Stimulated activated CD4-positive, alpha-beta T cell treated with anti-CD3 and anti-CD28 coated beads, Interleukin-4, amount 100 ng/mL, for 1 hour (primary cell): ENCODE results near the gene TRNP1.

Experiments used
- DNase-seq: peaks from one replicate; pipeline ENCODE4 v3.0.0-alpha.2; 2020

TRNP1 gene

DNA sequence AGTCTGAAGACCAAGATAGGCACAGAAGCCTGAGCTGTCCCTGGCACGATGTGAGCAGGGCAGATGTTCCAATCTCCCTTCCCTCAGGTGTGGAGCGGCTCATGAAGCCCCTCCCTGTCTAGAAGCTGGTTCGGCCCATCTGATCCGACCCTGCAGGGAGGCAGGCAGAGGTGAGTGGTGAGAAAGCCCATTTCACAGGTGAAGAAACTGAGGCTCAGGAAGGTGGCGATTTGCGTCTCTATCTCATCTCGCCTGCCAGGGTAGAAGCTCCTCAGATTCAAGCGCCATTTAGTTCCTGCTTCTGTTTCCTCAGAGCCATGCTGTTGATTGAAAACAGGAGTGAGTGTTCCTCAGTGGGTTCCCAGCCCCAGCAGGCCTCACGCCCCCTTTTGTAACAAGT is 36.0 kb downstream of the TRNP1 start:
- no peak for DNase-seq

DNA sequence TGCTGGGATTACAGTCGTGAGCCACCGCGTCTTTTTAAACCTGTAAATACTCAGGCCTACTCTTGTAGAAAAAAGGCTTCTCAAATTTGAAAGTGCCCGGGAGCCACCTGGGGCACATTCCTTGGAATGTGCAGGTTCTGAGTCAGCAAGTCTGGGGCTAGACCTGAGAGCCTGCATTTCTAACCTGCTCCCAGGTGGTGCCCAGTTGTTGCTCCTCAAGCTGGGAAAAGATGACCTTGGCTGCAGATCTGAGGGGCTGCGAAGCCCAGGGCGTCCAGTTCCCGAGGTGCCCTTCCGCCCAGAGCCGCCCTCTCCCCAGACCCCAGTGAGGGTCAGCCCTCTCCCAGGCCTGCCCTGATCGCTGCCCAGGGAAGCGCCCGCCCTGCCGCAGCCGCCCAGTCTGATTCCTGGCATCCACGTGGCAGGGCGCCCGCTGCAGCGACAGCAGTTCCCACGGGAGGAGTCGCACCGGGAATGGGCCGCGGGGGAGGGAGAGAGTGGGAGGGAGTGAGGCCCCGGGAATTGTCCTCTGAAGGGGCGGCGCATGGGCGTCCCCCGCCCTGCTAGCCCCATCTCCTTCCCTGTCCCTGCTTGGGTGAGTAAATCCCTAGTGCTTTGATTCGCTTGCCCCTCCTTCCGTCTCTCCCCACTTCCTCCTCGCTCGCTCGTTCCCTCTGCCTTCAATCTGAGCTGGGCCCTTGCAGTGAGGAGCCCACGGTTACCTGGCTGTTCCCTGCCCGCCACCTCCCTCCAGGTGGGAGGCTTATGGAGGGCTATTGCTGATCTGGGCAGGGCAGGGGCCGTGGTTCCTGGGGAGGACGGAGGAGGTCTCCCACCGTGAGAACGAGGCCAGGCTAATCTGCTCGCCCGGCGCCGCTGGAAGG is 38.0 kb downstream of the TRNP1 start:
- DNase-seq, result no peak

DNA sequence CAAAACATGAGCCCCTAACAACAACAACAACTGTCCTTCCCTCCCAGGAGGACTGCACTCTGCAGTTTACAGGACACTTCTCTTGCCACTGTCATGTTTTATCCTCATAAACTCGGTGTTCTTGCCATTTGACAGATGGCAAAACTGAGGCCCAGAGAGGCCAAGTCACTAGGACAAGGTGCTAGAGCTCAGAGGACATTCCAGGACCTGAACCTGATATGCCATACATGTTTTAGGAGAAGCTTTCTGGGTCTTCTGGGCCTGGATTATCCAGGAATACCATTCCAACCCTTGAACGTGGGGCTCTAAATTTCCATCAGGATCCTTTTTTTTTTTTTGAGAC is 38.6 kb downstream of the TRNP1 start:
- DNase-seq, result no peak

DNA sequence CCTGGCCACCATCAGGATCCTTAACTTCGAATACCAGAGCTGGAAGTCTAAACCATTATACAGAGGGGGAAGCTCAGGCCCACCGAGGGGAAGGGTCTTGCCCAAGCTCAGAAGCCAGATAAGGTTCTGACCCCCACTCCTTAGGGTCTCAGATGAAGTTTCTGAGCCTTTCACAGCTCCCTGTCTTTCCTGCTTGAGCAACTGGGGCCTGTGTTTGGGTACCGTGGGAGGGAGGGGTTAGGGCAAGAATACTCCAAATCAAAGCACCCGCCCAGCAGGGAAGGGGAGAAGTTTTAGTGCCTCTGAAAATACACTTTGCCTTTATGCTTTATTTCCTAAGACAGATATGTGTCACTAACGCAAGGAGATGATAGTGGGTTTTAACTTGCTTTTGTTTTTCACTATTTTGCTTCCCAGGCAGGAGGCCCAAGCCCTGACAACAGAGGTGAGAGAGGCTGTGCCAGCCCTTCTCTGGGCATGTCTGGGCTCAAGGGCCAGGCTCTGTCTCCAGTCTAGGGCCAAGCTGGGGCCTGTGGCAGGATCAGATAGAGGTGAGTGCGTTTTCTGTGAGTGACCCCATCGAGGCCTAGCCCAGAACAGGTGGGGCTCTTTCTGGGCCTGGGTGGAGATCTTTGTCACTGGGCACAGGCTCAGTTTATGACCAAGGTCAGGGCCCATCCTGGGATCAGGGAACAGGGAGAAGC is 39.7 kb downstream of the TRNP1 start:
- DNase-seq, result no peak

DNA sequence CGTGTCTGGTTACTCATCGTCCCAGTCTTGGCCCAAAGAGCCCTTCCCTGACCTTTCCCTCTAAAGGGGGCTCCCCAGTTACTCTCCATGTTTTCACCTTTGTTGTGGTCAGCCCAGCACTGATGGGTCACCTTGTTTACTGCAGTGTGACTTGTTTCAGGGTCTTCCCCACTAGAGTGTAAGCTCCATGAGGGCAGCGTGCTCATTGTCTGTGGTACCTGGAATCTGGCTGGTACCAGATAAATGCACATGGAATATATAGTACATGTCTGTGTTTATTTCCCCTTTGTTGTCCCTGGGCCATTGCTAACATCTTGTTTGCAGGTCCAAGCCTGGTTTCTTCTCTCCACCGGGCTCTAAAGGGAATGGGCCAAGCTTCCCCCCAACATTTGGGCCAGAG is 41.9 kb downstream of the TRNP1 start:
- DNase-seq, result no peak

DNA sequence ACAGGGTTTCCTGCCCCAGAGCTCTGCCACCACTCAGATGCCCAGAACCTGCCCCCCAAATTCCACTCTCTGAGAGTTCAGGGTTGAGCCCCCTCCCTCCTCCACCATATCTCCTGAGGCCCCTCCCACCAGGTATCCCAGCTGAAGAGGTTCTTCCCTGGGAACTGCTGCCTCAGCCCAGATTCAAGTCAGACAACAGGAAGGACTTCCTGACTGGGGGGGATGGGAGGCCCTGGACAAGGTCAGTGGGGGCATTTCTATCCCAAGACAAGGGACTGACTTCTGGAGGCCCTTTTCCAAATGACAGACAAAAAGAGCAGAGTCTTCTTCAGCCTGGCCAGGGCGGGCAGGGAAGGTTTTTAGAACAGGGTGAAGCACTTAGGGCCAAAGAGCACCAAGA is 43.2 kb downstream of the TRNP1 start:
- no peak for DNase-seq

DNA sequence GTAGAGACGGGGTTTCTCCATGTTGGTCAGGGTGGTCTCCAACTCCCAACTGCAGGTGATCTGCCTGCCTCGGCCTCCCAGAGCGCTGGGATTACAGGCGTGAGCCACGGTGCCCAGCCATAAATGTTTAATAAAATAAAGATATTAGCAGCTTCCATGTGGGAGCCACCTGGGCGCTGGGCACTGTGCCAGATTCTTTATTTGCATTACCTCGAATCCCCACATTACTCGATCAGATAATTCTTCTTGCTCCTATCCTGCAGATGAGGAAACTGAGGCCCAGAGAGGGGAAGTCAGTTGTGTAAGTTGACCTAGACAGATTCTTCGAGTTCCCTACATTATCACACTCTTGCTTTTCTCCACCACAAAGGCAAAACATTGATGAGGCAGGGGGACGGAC is 44.0 kb downstream of the TRNP1 start:
- no peak for DNase-seq

DNA sequence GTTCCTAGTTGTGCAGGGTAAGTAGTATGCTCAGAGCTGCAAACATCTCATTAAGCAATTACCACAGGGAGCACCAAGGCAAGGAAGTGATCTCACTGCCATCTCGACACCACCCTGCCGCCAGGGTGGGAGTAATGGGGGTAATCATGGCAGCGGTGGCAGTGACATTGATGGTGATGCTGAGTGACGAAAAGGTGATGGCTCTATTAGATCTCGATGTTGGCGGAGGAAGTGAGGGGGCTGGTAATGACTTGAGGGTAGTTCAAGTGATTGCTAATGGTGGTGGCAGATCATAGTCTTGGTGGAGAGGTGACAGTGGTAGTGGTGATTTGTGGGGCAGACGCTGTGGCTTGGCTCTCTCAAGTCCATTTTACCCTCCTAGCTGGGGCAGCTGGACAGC is 44.5 kb downstream of the TRNP1 start:
- DNase-seq, result no peak

DNA sequence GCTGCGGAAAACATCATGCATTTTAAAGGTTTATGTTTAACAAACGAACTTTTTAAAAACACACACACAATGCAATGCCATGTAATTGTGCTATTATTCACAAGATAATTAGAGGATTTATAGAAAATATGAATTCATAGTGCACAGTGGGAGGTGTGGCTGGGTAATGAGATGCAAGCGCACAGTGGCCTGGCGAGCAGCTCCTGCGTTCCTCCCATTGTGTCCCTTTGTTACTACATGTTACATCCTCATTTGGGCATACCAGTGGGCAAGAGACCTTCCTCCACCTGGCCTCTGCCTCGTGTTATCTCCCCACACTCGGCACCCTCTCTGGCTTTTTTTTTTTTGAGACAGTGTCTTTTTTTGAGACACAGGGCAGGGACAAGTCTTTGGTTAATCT is 49.2 kb downstream of the TRNP1 start:
- DNase-seq, result no peak

DNA sequence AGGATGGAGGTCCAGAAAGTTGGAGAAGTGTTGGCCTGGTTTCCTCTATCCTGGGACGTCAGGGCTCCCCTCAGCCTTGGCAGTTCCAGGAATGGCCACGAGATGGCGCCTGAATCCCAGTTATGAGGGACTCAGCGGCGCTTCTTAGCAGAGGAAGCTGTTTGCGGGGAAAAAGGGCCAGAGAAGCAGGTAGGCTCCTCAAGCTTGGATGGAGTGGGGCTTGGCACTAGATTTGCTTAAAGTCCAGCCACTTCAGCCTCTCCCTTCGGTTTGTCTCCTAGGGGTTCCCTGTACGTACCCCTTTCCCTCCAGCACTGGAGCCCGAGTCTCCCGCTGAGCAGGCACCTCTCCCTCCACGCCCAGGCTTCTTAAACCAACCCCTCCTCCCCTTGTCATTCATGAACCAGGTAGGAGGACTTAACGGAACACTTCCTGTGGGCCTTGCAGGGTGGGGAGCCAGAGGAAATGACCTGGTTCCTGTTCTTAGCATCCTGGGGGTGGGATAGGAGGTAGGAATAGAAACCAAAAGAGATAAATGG is 51.2 kb downstream of the TRNP1 start:
- peak; percentile 92 for DNase-seq

DNA sequence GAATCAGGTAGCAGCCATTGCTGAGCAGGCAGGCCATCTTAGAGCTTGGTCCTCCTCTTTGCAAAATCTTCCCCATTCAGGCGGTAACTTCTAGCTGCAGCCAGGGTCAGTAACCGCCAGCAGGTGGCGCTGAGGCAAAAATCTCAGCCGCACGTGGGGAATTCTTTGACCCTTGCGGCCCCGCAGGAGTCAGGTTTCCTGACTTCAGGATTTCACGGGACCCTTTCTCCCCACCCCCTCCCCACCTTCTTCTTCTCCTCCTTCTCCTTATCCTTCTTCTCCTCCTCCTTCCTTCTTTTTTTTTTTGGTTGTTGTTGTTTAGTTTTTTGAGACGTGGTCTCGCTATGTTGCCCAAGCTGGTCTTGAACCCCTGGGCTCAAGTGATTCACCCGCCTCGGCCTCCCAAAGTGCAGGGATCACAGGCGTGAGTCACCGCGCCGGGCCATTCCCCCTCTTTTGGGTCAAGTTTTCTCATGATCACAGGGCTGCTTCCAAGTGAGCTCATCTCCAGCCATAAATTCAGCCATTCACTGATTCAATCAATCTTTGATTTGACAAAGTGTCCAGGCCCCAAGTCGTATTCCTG is 52.6 kb downstream of the TRNP1 start:
- DNase-seq, result peak; percentile 74

DNA sequence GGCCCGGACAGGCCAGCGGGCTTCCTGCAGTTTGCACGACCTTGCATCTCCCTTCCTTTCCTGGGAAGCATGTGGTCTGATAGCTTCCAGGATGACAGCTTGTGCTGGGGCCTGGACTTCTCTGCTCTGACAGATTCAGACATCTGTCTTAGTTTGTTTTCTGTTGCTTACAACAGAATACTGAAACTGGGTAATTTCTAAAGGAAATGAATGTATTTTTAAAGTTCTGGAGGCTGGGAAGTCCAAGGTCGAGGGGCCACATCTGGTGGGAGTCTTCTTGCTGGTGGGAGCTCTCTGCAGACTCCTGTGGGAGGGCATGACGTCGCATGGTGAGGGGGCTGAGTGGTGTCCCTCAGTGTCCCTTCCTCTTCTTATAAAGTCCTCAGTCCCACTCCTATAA is 54.4 kb downstream of the TRNP1 start:
- DNase-seq, result no peak

DNA sequence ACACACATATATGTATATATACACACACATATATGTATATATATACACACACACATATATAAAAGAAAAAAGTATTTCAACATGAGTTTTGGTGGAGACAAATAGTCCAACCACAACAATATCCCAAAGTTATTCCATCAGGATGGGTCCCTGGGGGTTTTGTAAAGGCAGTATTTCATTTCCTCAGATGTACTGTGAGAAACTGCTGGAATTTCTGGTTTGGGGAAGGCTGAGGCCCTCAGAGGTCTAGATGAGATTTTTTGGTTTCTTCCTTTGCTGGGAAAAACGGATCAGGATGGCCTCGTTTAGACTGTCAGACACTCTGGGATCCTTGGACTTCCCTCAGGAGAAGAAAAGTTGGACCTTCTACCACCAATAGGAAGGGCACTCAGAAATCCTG is 55.6 kb downstream of the TRNP1 start:
- no peak for DNase-seq

DNA sequence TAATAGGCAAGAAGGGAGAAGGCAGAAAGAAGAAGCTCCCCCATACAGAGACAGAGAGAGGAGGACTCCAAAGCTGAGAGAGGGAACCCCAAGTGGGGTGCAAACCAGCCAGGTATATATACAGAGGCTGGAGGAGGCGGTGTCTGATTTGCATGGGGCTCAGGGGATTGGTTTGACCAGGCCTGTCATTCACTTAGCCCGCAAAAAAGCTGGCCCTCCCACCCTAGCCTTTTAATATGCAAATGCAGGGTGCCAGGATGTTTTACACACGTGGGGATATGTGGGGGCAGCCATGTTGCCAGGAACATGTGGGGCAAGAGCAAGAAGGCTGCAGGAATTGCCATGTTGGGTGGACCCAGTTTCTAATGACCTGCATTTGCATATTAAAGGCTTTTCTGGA is 56.1 kb downstream of the TRNP1 start:
- no peak for DNase-seq
